NCI-H524 (cell line): Measurements from ENCODE around the gene OSTM1.
A peak's percentile ranks its signal among the peaks of the same experiment; 100 is the strongest.

Experiments used
- DNase-seq, 2 experiments: peaks; one replicate each; lab custom pipeline; 2025; lab: John Stamatoyannopoulos, UW

OSTM1 gene

DNA sequence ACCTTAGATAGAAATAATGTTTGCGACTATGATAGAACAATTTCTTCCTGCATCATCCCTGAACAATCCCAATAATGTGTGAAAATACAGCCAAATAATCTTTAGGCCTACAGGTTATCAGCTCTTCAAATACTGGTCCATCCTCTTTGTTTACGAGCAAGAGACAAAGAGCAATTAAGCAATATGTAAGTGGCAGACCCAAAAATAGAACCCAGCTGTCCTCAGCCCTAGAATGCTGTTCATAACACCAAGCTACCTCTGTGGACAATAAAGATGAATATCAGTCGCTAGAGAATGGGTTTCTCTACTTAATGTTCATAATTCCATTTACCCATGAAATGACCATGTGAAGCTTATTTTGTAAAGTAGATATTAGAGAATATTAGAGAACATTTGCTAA, 28.4 kb upstream of the OSTM1 start:
- no peak for DNase-seq

DNA sequence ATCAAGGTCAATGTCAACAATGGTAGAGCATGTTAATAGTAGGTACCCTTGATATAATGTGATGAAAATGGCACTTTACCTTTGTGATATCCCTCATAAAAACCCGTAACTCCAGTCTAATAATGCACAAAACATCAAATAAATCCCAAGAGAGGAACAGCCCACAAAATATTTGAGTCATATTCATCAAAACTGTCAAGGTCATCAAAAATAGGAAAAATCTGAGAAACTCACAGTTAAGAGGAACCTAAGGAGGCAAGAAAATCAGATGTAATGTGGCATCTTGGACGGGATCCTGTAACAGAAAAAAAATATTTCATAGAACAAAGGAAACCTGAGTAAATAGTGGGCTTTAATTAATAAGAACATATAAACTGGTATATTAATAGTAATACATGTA, 25.5 kb upstream of the OSTM1 start:
- no peak for DNase-seq

- no peak for DNase-seq
Observed at GRCh38 chr6:108097882-108098281, 23.3 kb upstream of the OSTM1 start.

DNA sequence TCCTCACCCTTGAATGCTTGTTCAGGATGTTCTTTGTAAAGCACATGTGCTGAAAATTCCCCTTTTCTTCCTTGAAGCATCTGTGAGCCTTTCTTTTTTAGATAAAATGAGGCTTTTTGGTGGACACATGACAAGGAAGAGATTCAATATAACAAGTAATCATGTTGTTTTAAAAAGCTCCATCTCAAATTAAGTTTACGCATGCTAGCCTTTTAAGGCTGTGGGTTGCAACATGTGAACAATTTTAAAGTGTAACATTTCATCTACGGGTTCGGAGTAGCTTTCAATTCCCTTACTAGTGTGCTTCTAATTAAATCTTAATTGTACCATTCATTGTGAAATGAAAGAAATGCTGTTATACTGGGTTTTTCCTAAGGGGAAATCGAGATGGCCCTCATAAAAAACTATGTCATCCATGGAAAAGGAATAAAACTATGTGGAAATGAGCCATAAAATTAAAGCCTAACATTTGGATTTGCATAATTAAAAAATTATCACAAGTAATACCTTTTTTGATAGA, 19.3 kb upstream of the OSTM1 start:
- no peak for DNase-seq

- DNase-seq, result no peak
Observed at GRCh38 chr6:108091288-108091687, 16.7 kb upstream of the OSTM1 start.

DNA sequence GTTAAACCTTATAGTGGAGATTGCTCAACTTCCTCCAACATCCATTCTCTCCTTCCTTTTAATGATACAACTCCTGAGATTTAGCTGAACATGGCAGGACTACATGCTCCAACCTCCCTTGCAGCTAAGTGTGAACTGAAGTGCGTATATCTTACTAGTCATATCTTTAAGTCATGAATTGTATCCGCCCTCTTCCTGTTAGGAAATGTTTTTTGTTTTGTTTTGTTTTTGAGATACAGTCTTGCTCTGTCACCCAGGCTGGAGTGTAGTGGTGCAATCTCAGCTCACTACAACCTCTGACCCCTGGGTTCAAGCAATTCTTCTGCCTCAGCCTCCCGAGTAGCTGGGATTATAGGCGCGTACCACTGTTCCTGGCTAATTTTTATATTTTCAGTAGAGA, 8.8 kb upstream of the OSTM1 start:
- no peak for DNase-seq

- DNase-seq, result no peak
Observed at GRCh38 chr6:108082539-108082938, 8.0 kb upstream of the OSTM1 start.

DNA sequence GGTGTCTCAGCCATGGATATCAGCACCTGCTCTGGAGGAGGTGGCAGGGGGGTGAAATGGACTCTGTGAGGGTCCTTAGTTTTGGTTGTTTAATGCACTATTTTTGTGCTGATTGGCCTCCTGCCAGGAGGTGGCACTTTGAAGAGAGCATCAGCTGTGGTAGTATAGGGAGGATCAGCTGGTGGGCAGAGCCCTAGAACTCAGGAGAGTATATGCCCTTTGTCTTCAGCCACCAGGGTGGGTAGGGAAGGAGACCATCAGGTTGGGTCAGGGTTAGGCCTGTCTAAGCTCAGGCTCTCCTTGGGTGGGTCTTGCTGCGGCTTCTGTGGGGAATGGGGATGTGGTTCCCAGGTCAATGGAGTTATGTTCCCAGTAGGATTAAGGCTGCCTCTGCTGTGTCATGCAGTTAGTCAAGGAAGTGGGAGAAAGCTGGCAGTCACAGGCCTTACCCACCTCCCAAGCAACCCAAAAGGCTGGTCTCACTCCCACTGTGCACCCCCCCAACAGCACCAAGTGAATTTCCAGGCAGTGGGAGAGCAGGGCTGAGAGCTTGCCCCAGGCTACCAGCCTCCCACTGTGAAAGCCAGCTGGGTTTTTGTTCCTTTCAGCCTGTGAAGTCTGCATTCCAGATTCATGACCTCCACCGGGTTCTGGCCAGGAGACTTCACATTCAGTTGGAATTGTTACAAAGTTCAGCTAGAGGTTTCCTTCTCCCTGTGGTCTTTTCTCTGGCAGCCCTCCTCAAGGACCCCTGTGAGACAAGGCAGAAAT, 5.7 kb upstream of the OSTM1 start:
- peak in 1 of 2 experiments; percentile 3 for DNase-seq

GRCh38 chr6:108078191-108078590, 3.6 kb upstream of the OSTM1 start:
- DNase-seq, result no peak

DNA sequence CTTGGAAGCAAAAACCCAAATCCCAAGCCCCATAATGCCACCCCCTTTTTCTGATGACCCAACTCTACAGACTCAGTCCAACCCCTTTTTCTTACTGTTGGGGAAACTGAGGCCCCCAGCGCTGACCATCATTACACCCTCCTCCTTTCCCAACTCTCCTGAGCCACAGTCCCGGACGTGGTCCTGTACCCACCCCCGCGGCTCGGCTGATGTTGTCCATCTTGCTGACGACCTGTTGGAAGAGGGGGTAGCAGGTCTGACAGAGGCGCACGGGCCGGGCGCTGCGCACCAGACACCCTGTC, 533 bp downstream of the OSTM1 start:
- DNase-seq, result no peak

GRCh38 chr6:108071736-108072276, 2.7 kb downstream of the OSTM1 start:
- no peak for DNase-seq

- DNase-seq, result no peak
Observed at GRCh38 chr6:108068618-108069017, 5.9 kb downstream of the OSTM1 start.

- DNase-seq, result no peak
Observed at GRCh38 chr6:108068182-108068581, 6.4 kb downstream of the OSTM1 start.

DNA sequence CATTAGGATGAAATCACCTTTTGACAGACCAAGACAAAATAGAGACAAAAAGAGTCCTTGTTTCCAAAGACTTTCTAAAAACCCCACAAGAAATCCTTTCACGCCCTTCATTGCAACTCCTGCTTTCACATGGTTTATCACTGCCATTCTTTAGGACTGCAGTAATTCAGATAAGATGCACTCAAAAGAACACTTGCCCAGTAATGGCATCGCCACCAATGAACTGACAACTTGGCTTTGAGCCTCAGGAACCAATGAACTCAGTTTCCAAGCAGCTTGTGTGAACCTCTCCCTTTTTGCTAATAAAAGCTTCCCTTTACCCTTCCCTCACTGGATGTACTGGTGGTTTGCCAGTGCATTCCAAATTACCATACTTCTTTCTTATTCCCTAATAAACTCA, 21.8 kb downstream of the OSTM1 start:
- DNase-seq, result no peak

- no peak for DNase-seq
Observed at GRCh38 chr6:108051481-108051880, 23.1 kb downstream of the OSTM1 start.

- no peak for DNase-seq
Observed at GRCh38 chr6:108039681-108040080, 34.9 kb downstream of the OSTM1 start.

GRCh38 chr6:108036884-108037283, 37.7 kb downstream of the OSTM1 start:
- no peak for DNase-seq

GRCh38 chr6:108031968-108032367, 42.6 kb downstream of the OSTM1 start:
- DNase-seq, result no peak

DNA sequence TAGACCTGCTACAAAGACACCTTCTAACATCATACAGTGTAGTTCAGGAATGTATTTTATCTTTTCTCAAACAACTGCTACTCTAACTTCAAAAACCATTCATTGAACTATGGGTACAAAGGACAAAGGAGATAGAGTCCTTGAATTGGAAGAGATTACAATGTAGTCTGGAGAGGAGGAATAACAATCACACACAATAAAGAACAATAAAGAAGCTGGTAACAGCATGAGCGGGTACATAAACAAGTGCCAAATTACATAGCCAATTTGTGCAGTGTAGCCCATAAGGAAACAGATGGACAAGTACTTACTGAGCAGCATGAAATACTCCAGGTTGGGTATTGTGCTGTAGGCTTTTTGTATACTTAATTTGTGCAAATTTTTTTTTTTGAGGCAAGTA, 44.3 kb downstream of the OSTM1 start:
- DNase-seq, result peak; percentile 40 to 72

- DNase-seq, result peak; percentile 82 to 95
Observed at GRCh38 chr6:108029226-108029921, 45.2 kb downstream of the OSTM1 start.

- no peak for DNase-seq
Observed at GRCh38 chr6:108027594-108027993, 46.9 kb downstream of the OSTM1 start.

GRCh38 chr6:108027056-108027455, 47.5 kb downstream of the OSTM1 start:
- peak; percentile 17 to 62 for DNase-seq

GRCh38 chr6:108024427-108025073, 50.0 kb downstream of the OSTM1 start:
- DNase-seq, result no peak
